ENCODE measurements around the gene CORO6. TPM values are rescaled to one million over a fixed set of nuclear protein-coding genes. Genes with fewer than 3 reads are reported as not detected.
A peak's percentile ranks its signal among the peaks of the same experiment; 100 is the strongest.

Gene CORO6
- polyA plus RNA-seq, 3 donors = 1.3 TPM; not detected in 2

DNA sequence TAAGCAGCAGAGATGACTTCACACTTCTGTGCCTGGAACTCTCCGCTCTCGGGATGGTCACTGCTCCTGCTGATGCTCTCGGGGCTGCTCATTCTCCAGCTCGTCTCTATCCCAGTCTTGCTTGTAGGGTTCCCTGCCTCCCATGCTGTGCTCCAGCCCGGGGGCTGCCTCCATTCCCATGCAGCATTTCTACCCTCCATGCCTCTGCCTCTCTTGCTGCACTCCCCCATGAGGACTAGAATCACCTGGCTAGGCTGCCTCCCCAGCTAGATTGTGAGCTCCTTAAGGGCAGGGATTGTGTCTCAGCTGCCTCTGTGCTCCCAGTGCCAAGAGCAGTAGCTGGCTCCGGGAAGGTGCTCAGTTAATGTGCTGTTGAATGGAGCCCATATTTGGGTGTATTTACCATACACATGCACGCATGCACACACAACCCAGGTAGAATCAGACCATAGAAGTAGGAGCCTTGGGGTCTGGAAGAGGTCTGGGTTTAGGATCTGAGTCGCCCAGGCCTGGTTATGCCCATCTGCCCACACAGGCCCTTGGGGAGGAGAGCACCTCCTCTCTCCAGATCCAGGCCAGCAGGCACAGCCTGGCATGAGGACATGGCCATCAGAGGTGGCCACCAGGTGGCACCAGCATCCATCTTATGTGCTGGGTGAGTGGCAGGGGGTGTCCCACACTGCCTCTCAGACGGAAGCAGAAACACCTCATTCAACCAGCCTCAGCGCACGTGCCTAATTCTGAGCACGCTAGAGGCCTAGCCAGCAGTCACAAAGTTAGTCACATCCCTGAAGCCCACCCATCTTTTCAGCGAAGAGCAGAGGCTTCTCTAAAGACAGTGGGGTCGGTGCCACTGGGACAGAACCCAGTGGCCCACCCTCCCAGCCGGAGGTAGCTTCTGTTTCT, 42.6 kb downstream of the CORO6 start:
- H3K4me3 Mint-ChIP-seq = no peak overlapping the region
- no peaks in the 10 kb centered on the region for H3K9me3 Mint-ChIP-seq
- H3K9ac ChIP-seq (ENCODE audit: insufficient read depth, low read length, poor library complexity, severe bottlenecking) = no peak overlapping the region

More for the DNA sequence above, 42.6 kb downstream of the CORO6 start:
- no peak overlapping the region for H3K4me2 ChIP-seq (replicated peaks; ENCODE audit: extremely low read depth, low read length, poor library complexity, severe bottlenecking)
- intact Hi-C loops (cut with micrococcal nuclease) = loop anchor here (2.0 to 10.0 kb wide), 3 partner anchors 39 to 512 kb away; no protein-coding TSS in a partner anchor
- peaks cover 51 to 84% of the 10 kb centered on the region in 2 donors for H3K36me3 Mint-ChIP-seq
- peaks cover 13% of the 10 kb centered on the region in 2 donors for H3K4me1 ChIP-seq (ENCODE audit: control insufficient read depth in 1 of 2, insufficient read depth in 2 of 2, low read length in 2 of 2)
- peaks cover 16% of the 10 kb centered on the region for H3K4me1 Mint-ChIP-seq
- no peak overlapping the region for H3K27ac ChIP-seq (ENCODE audit: low read depth in 1 of 2, low read length in 2 of 2)
- DNase-seq = peak; percentile 86 to 91 (median 88)
- 63% methylated on average over 11 of the region's 15 CpGs for WGBS (ENCODE audit: insufficient coverage)
- no peak overlapping the region for H3K4me3 ChIP-seq (replicated peaks in 1 of 3; ENCODE audit: low read depth in 2 of 3, low read length in 3 of 3)
- peaks cover 54% of the 10 kb centered on the region for H4K20me1 ChIP-seq (ENCODE audit: insufficient read depth, low read length)
- no peaks in the 10 kb centered on the region for H3K27me3 ChIP-seq (ENCODE audit: control insufficient read depth in 2 of 2, insufficient read depth in 2 of 2, low read length in 2 of 2)
- H3K9me3 ChIP-seq (replicated peaks in 1 of 2; ENCODE audit: control insufficient read depth in 1 of 2, insufficient read depth in 1 of 2, low read length in 2 of 2) = no peaks in the 10 kb centered on the region
- H2AFZ ChIP-seq (ENCODE audit: insufficient read depth, low read depth, low read length, poor library complexity, severe bottlenecking) = no peak overlapping the region
- H3K36me3 ChIP-seq (replicated peaks in 1 of 2; ENCODE audit: control insufficient read depth in 1 of 2, insufficient read depth in 2 of 2, low read length in 2 of 2) = peaks cover 64 to 78% of the 10 kb centered on the region in 2 donors
- peak overlapping the region in 3 of 7 donors; percentile 10 to 51 (median 45) for H3K27ac Mint-ChIP-seq
- H3K79me2 ChIP-seq (ENCODE audit: insufficient read depth, low read length) = peaks cover 24% of the 10 kb centered on the region
- H3K27me3 Mint-ChIP-seq (ENCODE audit: low read depth in 3 of 3) = no peaks in the 10 kb centered on the region
- TF ChIP-seq, protein P1, sequence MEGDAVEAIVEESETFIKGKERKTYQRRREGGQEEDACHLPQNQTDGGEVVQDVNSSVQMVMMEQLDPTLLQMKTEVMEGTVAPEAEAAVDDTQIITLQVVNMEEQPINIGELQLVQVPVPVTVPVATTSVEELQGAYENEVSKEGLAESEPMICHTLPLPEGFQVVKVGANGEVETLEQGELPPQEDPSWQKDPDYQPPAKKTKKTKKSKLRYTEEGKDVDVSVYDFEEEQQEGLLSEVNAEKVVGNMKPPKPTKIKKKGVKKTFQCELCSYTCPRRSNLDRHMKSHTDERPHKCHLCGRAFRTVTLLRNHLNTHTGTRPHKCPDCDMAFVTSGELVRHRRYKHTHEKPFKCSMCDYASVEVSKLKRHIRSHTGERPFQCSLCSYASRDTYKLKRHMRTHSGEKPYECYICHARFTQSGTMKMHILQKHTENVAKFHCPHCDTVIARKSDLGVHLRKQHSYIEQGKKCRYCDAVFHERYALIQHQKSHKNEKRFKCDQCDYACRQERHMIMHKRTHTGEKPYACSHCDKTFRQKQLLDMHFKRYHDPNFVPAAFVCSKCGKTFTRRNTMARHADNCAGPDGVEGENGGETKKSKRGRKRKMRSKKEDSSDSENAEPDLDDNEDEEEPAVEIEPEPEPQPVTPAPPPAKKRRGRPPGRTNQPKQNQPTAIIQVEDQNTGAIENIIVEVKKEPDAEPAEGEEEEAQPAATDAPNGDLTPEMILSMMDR (IDR thresholded peaks at IDR 0.05) = peak; percentile 84

Measured in CD14-positive monocyte (primary cell).